Measurements from ENCODE around the gene PSPH.

DNA sequence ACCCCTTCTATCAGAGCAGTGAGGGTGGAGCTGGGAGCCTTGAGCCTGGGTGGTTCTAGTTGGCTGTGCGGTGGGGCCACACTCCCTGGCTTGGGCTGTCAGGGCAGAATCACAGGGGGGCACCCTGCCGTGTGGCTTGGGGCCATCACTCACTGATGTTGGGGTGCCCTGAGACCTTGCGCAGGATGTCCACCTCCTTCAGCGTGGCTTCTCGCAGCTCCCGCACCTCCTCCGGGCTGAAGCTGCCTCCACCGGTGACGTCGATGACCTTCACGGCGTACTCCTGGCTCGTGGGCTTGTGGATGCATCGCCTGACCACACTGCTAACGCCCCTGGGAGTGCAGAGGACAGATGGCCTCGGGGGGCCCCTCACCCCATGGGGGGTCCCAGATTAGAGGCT is 36.2 kb upstream of the PSPH start:
- TF ChIP-seq POLR2AphosphoS5 (IDR thresholded peaks at IDR 0.05; ENCODE audit: borderline replicate concordance, low read depth, low read length) (no peak), EZH2 (IDR thresholded peaks at IDR 0.05) (no peak)

All from SK-N-MC (cell line).